ENCODE data around the gene NT5DC1.

GRCh38 chr6:116169880-116170279, 69.2 kb downstream of the NT5DC1 start:
- no peak for TF ChIP-seq CTCF (IDR thresholded peaks at IDR 0.05 in 4 of 5, conservative IDR thresholded peaks at IDR 0.05 in 1 of 5)
- TF ChIP-seq POLR2A (IDR thresholded peaks at IDR 0.05) = no peak
